Activated B cell treated with CpG ODN at 0.5 μM for 24 hours (primary cell): ENCODE results near the gene CCDC197. TPM values are rescaled to one million over a fixed set of nuclear protein-coding genes. Genes with fewer than 3 reads are reported as not detected.

ENCODE experiments used
- ATAC-seq: fragments of 200-7000 bp; cut with Tn5 transposase; one replicate; pipeline ENCODE4 v1.10.0; 2021; ENCODE audit warnings: low read depth, mild to moderate bottlenecking, moderate library complexity
- CTCF ChIA-PET: fragments of 350-600 bp; sonication (Branson Sonifier 250); formaldehyde crosslinking; loops from one replicate; lab custom pipeline; 2021; ENCODE audit warnings: antibody characterized with exemption; lab: Charles Lee
- POLR2A ChIA-PET: fragments of 350-600 bp; sonication (Branson Sonifier 250); formaldehyde crosslinking; loops from one replicate; lab custom pipeline; 2021; ENCODE audit warnings: antibody characterized with exemption; lab: Charles Lee
- DNase-seq: peaks from one replicate; pipeline ENCODE4 v3.0.0; 2022
- H3K27ac Mint-ChIP-seq: one replicate; pipeline ENCODE4 v1.8.0; 2020; ENCODE audit warnings: mixed read lengths
- H3K27me3 Mint-ChIP-seq: one replicate; pipeline ENCODE4 v1.8.0; 2021; ENCODE audit warnings: mixed read lengths
- H3K36me3 Mint-ChIP-seq: one replicate; pipeline ENCODE4 v1.8.0; 2021; ENCODE audit warnings: low read depth, mixed read lengths
- H3K4me1 Mint-ChIP-seq: one replicate; pipeline ENCODE4 v1.8.0; 2021; ENCODE audit warnings: mixed read lengths
- H3K4me3 Mint-ChIP-seq: one replicate; pipeline ENCODE4 v1.8.0; 2020; ENCODE audit warnings: mild to moderate bottlenecking, mixed read lengths
- H3K9me3 Mint-ChIP-seq: one replicate; pipeline ENCODE4 v1.8.0; 2020; ENCODE audit warnings: mixed read lengths
- CTCF ChIP-seq: fragments of 200-600 bp; IDR thresholded peaks from one replicate; pipeline ENCODE4 v1.8.0; 2022; ENCODE audit warnings: antibody characterized with exemption, mild to moderate bottlenecking
- intact Hi-C: fragments of 100-400 bp; cut with micrococcal nuclease; formaldehyde crosslinking; loops from one replicate; pipeline ENCODE4 v1.15.1; 2024
- total RNA-seq: library from RNA; stranded (reverse); gene quantifications from 2 replicates; pipeline ENCODE4 v1.2.3, GENCODE V29; 2022

The CCDC197 gene
- total RNA-seq, 1 donor from 2014 or later: not detected

- H3K27me3 Mint-ChIP-seq: peaks cover 3% of the 10 kb centered on the region
- CTCF ChIA-PET: interaction anchor here (1.5 kb wide), 1 partner anchor 105 kb away, joined by 5 read pairs; no protein-coding TSS in a partner anchor
- ATAC-seq: no peak
Observed at GRCh38 chr14:94031161-94031882, 34.2 kb downstream of the CCDC197 start.

GRCh38 chr14:94031883-94032279 is 34.8 kb downstream of the CCDC197 start:
- POLR2A ChIA-PET: no interaction called here
- Mint-ChIP-seq H3K27me3 (peaks cover 3% of the 10 kb centered on the region), H3K9me3 (no peaks in the 10 kb centered on the region), H3K4me1 (no peaks in the 10 kb centered on the region), H3K36me3 (no peaks in the 10 kb centered on the region), H3K27ac (no peak overlapping the region), H3K4me3 (no peak overlapping the region)
- intact Hi-C loops: no loop called here
- ATAC-seq (no peak), DNase-seq (no peak)
- no peak for TF ChIP-seq CTCF
- CTCF ChIA-PET: interaction anchor here (1.5 kb wide), 1 partner anchor 105 kb away, joined by 5 read pairs; no protein-coding TSS in a partner anchor

More at GRCh38 chr14:94031161-94031882, 34.2 kb downstream of the CCDC197 start:
- TF ChIP-seq CTCF: no peak
- no peaks in the 10 kb centered on the region for H3K4me1 Mint-ChIP-seq
- H3K9me3 Mint-ChIP-seq: no peaks in the 10 kb centered on the region
- H3K27ac Mint-ChIP-seq: no peak overlapping the region
- no peak for DNase-seq
- H3K4me3 Mint-ChIP-seq: no peak overlapping the region
- no peaks in the 10 kb centered on the region for H3K36me3 Mint-ChIP-seq
- intact Hi-C loops: no loop called here
- POLR2A ChIA-PET: no interaction called here

GRCh38 chr14:94034886-94035285 is 37.8 kb downstream of the CCDC197 start:
- TF ChIP-seq CTCF: no peak
- intact Hi-C loops: no loop called here
- CTCF ChIA-PET: interaction anchor here (1.1 to 4.3 kb wide), 7 partner anchors 94 to 147 kb away, joined by 3 to 77 read pairs (median 16); partner anchors contain the start of gene IFI27L2
- H3K36me3 Mint-ChIP-seq: no peaks in the 10 kb centered on the region
- H3K27ac Mint-ChIP-seq: no peak overlapping the region
- H3K4me3 Mint-ChIP-seq: no peak overlapping the region
- H3K4me1 Mint-ChIP-seq: no peaks in the 10 kb centered on the region
- no peak for ATAC-seq
- no peak for DNase-seq
- H3K9me3 Mint-ChIP-seq: no peaks in the 10 kb centered on the region
- H3K27me3 Mint-ChIP-seq: peaks cover 2% of the 10 kb centered on the region
- POLR2A ChIA-PET: no interaction called here

- Mint-ChIP-seq H3K27ac (no peak overlapping the region), H3K9me3 (no peaks in the 10 kb centered on the region), H3K4me1 (no peaks in the 10 kb centered on the region), H3K27me3 (no peaks in the 10 kb centered on the region), H3K36me3 (no peaks in the 10 kb centered on the region), H3K4me3 (no peak overlapping the region)
- CTCF ChIA-PET: interaction anchor here (0.6 to 4.3 kb wide), 25 partner anchors 9 to 450 kb away, joined by 3 to 77 read pairs (median 6); partner anchors contain the start of genes DDX24 and IFI27L1
- POLR2A ChIA-PET: interaction anchor here (0.6 to 1.0 kb wide), 2 partner anchors 100 to 455 kb away, joined by 4 read pairs; no protein-coding TSS in a partner anchor
- ATAC-seq (peak; percentile 95), DNase-seq (peak; percentile 60)
- peak; percentile 21 for TF ChIP-seq CTCF
- intact Hi-C loops: loop anchor here (1.0 to 2.0 kb wide), 3 partner anchors 100 to 450 kb away; no protein-coding TSS in a partner anchor
Observed at GRCh38 chr14:94036313-94037167, 39.4 kb downstream of the CCDC197 start.
